ENCODE measurements around the gene AARS2. TPM values are rescaled to one million over a fixed set of nuclear protein-coding genes. Genes with fewer than 3 reads are reported as not detected.
"Not testable (repeated sequence)": the region's sequence is repeated elsewhere in the genome, so short reads cannot be mapped to it uniquely, and the experiment has no call there.

AARS2 gene
- total RNA-seq, 1 experiment from 2014 or later, result 21.7 TPM

GRCh38 chr6:44352259-44352658 is 39.1 kb upstream of the AARS2 start:
- TF ChIP-seq, protein P1, sequence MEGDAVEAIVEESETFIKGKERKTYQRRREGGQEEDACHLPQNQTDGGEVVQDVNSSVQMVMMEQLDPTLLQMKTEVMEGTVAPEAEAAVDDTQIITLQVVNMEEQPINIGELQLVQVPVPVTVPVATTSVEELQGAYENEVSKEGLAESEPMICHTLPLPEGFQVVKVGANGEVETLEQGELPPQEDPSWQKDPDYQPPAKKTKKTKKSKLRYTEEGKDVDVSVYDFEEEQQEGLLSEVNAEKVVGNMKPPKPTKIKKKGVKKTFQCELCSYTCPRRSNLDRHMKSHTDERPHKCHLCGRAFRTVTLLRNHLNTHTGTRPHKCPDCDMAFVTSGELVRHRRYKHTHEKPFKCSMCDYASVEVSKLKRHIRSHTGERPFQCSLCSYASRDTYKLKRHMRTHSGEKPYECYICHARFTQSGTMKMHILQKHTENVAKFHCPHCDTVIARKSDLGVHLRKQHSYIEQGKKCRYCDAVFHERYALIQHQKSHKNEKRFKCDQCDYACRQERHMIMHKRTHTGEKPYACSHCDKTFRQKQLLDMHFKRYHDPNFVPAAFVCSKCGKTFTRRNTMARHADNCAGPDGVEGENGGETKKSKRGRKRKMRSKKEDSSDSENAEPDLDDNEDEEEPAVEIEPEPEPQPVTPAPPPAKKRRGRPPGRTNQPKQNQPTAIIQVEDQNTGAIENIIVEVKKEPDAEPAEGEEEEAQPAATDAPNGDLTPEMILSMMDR (conservative IDR thresholded peaks at IDR 0.05), result no peak

DNA sequence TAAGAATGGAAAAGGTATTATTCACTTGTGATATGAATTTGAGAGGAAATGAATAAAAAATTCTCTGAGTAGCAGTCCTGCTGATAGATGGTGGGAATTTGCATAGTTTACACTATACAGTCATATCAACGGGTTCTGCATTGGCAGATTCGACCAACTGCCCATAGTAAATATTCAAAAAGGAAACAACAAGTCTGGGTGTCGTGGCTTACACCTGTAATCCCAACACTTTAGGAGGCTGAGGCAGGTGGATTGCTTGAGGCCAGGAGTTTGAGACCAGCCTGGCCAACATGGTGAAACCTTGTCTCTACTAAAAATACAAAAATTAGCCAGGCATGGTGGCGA is 37.5 kb upstream of the AARS2 start:
- not testable (repeated sequence) for H3K56ac ChIP-seq (ENCODE audit: insufficient read length, low read depth, low read length); H3K36me3 Mint-ChIP-seq (ENCODE audit: insufficient read depth in 1 of 3, low read depth in 3 of 3); H3K18ac ChIP-seq (ENCODE audit: insufficient read length, low read depth, low read length); H2AK5ac ChIP-seq (ENCODE audit: insufficient read length, low read length); H4K20me1 ChIP-seq (ENCODE audit: control insufficient read depth, insufficient read depth, insufficient read length); H2BK20ac ChIP-seq (ENCODE audit: low read depth, low read length, poor library complexity, severe bottlenecking); H2BK12ac ChIP-seq (ENCODE audit: insufficient read length, low read depth, low read length); H2BK120ac ChIP-seq (ENCODE audit: low read depth, low read length, poor library complexity, severe bottlenecking); H2AFZ ChIP-seq (ENCODE audit: low read length); H4K91ac ChIP-seq (ENCODE audit: insufficient read length, low read depth, low read length); H2BK15ac ChIP-seq (ENCODE audit: low read depth, low read length); H3K4me2 ChIP-seq (ENCODE audit: insufficient read depth, insufficient read length, low read length); H3K23ac ChIP-seq (ENCODE audit: insufficient read length, low read depth, low read length); H3K79me2 ChIP-seq (ENCODE audit: insufficient read depth, low read length); H3K4me3 Mint-ChIP-seq; H4K8ac ChIP-seq (replicated peaks; ENCODE audit: insufficient read length, low read depth, low read length); H3K27me3 Mint-ChIP-seq (ENCODE audit: low read depth); H3K4ac ChIP-seq (ENCODE audit: low read depth, low read length); H3K23me2 ChIP-seq (ENCODE audit: insufficient read length, low read depth, low read length, poor library complexity, severe bottlenecking); H3K27ac Mint-ChIP-seq; H3K9me3 Mint-ChIP-seq; DNase-seq; H2BK5ac ChIP-seq (ENCODE audit: insufficient read length, low read length); H3K27ac ChIP-seq (ENCODE audit: insufficient read length, low read depth, low read length); H3K79me1 ChIP-seq (ENCODE audit: insufficient read depth, low read depth, low read length, poor library complexity, severe bottlenecking); H3K9ac ChIP-seq (ENCODE audit: extremely low read depth, insufficient read length, low read length); H3K14ac ChIP-seq (ENCODE audit: insufficient read depth, low read length); H3K27me3 ChIP-seq (ENCODE audit: insufficient read depth, low read length); H3K9me3 ChIP-seq (ENCODE audit: control insufficient read depth, low read depth, low read length); H3T11ph ChIP-seq (ENCODE audit: low read length); H4K5ac ChIP-seq (ENCODE audit: insufficient read length, low read depth, low read length); H3K4me1 ChIP-seq (ENCODE audit: insufficient read depth, low read length)
- no CpG with 5 or more reads among the region's 4 CpGs for WGBS (ENCODE audit: extremely low coverage, insufficient read length, low lambda C conversion rate)
- H3K4me1 Mint-ChIP-seq, result peaks cover 11 to 12% of the 10 kb centered on the region in 2 experiments

More at GRCh38 chr6:44352259-44352658, 39.1 kb upstream of the AARS2 start:
- no peak for DNase-seq
- no peaks in the 10 kb centered on the region for H3K9me3 ChIP-seq (ENCODE audit: control insufficient read depth, low read depth, low read length)
- no peak overlapping the region for H3K4me2 ChIP-seq (ENCODE audit: insufficient read depth, insufficient read length, low read length)
- H4K8ac ChIP-seq (replicated peaks; ENCODE audit: insufficient read length, low read depth, low read length), result no peak overlapping the region
- H3K9me3 Mint-ChIP-seq, result no peaks in the 10 kb centered on the region
- no peak overlapping the region for H3K4me3 Mint-ChIP-seq
- H3K23ac ChIP-seq (ENCODE audit: insufficient read length, low read depth, low read length), result no peak overlapping the region
- no peaks in the 10 kb centered on the region for H3K79me1 ChIP-seq (ENCODE audit: insufficient read depth, low read depth, low read length, poor library complexity, severe bottlenecking)
- H3K4ac ChIP-seq (ENCODE audit: low read depth, low read length), result no peak overlapping the region
- H3K9ac ChIP-seq (ENCODE audit: extremely low read depth, insufficient read length, low read length), result no peak overlapping the region
- H3K27ac ChIP-seq (ENCODE audit: insufficient read length, low read depth, low read length), result no peak overlapping the region
- no peaks in the 10 kb centered on the region for H3K23me2 ChIP-seq (ENCODE audit: insufficient read length, low read depth, low read length, poor library complexity, severe bottlenecking)
- H3K36me3 Mint-ChIP-seq (ENCODE audit: insufficient read depth in 1 of 3, low read depth in 3 of 3), result no peaks in the 10 kb centered on the region
- no peak overlapping the region for H2BK20ac ChIP-seq (ENCODE audit: low read depth, low read length, poor library complexity, severe bottlenecking)
- no peaks in the 10 kb centered on the region for H4K20me1 ChIP-seq (ENCODE audit: control insufficient read depth, insufficient read depth, insufficient read length)
- no peak overlapping the region for H2BK120ac ChIP-seq (ENCODE audit: low read depth, low read length, poor library complexity, severe bottlenecking)
- no peak overlapping the region for H2BK15ac ChIP-seq (ENCODE audit: low read depth, low read length)
- H3T11ph ChIP-seq (ENCODE audit: low read length), result no peak overlapping the region
- H3K4me1 Mint-ChIP-seq, result peaks cover 11 to 12% of the 10 kb centered on the region in 2 experiments
- H3K27me3 ChIP-seq (ENCODE audit: insufficient read depth, low read length), result no peaks in the 10 kb centered on the region
- no peak overlapping the region for H3K14ac ChIP-seq (ENCODE audit: insufficient read depth, low read length)
- no peak overlapping the region for H2BK5ac ChIP-seq (ENCODE audit: insufficient read length, low read length)
- no peak overlapping the region for H3K56ac ChIP-seq (ENCODE audit: insufficient read length, low read depth, low read length)
- no peak overlapping the region for H3K18ac ChIP-seq (ENCODE audit: insufficient read length, low read depth, low read length)
- no peak overlapping the region for H2BK12ac ChIP-seq (ENCODE audit: insufficient read length, low read depth, low read length)
- H2AFZ ChIP-seq (ENCODE audit: low read length), result no peak overlapping the region
- H3K79me2 ChIP-seq (ENCODE audit: insufficient read depth, low read length), result no peaks in the 10 kb centered on the region
- H3K27ac Mint-ChIP-seq, result no peak overlapping the region; a peak in 1 of 7 replicates
- H4K5ac ChIP-seq (ENCODE audit: insufficient read length, low read depth, low read length), result no peak overlapping the region
- 0 out of 2 replicates have a peak, but pooled peaks cover 4% of the 10 kb centered on the region for H3K4me1 ChIP-seq (ENCODE audit: insufficient read depth, low read length)
- H3K27me3 Mint-ChIP-seq (ENCODE audit: low read depth), result peaks cover 5% of the 10 kb centered on the region; the same call in 1 of the 2 replicates
- no peak overlapping the region for H2AK5ac ChIP-seq (ENCODE audit: insufficient read length, low read length)
- no CpG with 5 or more reads among the region's 4 CpGs for WGBS (ENCODE audit: extremely low coverage, insufficient read length, low lambda C conversion rate)
- no peak overlapping the region for H4K91ac ChIP-seq (ENCODE audit: insufficient read length, low read depth, low read length)

Measured in H9 (cell line).